HFF-Myc (cell line): Measurements from ENCODE around the gene IDS.
A peak's percentile ranks its signal among the peaks of the same experiment; 100 is the strongest.
"Not testable (repeated sequence)": the region's sequence is repeated elsewhere in the genome, so short reads cannot be mapped to it uniquely, and the experiment has no call there.

Experiments used
- DNase-seq: peaks from one replicate; pipeline ENCODE4 v3.0.0-alpha.2; 2011; ENCODE audit warnings: low read depth; ENCODE audit errors: extremely low read depth
- H3K4me3 ChIP-seq: replicated peaks from 2 replicates; pipeline ENCODE4 v1.5.1; 2011; ENCODE audit warnings: low read depth, mild to moderate bottlenecking, control low read depth, low read length
- CTCF ChIP-seq: IDR thresholded peaks from 2 replicates; pipeline ENCODE4 v1.5.1; 2012; ENCODE audit warnings: mild to moderate bottlenecking, low read depth, low read length, control low read depth; ENCODE audit errors: missing control alignments

The IDS gene

GRCh38 chrX:149540621-149541520 lies 35.8 kb upstream of the IDS start, which contains the start of gene EOLA1:
Gene EOLA1 (plus strand): TSS chrX:149541012. CDS start chrX:149545631, 4,619 bp downstream.
- peak; percentile 91 for DNase-seq
- H3K4me3 ChIP-seq = peak within 1 kb of the TSS; percentile 66
- TF ChIP-seq CTCF = no peak

GRCh38 chrX:149540131-149540620 lies 35.1 kb upstream of the IDS start:
- peak; percentile 31 for DNase-seq
- no peak for TF ChIP-seq CTCF
- H3K4me3 ChIP-seq = peak overlapping the region; percentile 66

- H3K4me3 ChIP-seq = peak overlapping the region; percentile 39
Observed at GRCh38 chrX:149539283-149540130, 34.4 kb upstream of the IDS start.

DNA sequence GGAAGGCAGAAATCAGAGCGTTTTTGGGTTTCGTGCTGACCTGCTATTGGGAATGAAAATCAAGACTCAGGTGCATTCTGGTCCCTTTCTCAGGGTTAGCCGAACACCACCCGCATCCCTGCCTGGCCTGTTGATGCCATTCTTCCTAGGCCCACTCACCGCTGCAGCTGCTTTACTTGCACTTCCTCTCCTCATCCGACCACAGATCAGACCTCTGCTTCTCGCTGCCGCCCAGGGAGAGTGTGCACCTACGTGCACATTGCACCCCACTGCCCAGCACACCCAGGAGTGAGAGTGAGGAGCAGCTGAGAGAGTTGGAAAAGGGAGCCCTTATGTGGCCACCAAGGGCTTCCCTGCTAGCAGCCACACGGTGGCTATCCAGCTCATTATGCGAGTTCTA lies 32.4 kb upstream of the IDS start:
- H3K4me3 ChIP-seq, DNase-seq: not testable (repeated sequence)

More at GRCh38 chrX:149539283-149540130, 34.4 kb upstream of the IDS start:
- peak; percentile 71 for DNase-seq
- no peak for TF ChIP-seq CTCF

- DNase-seq, H3K4me3 ChIP-seq: not testable (repeated sequence)
Observed at GRCh38 chrX:149534926-149535602, 30.0 kb upstream of the IDS start.

- DNase-seq, H3K4me3 ChIP-seq: not testable (repeated sequence)
Observed at GRCh38 chrX:149533999-149534398, 28.9 kb upstream of the IDS start.

DNA sequence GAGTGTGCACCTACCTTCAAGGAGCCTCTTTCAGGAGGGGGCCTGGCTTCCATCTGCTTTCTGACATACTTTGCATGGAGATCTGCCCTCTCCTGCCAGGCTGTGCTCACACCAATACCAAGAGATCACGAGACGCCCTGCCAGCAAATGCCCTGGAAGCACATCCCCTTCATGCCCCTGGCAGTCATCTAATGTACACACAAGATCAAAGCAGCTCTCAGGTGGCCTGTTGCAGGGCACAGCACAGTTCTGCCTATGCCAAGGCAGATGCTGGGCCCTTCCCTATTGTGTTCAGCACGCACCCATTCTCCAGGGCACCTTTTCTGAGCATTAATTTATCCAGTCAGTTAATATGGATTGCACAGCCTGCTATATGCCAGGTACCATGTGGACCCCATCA lies 27.8 kb upstream of the IDS start:
- not testable (repeated sequence) for DNase-seq, H3K4me3 ChIP-seq

GRCh38 chrX:149531599-149531998 lies 26.5 kb upstream of the IDS start:
- H3K4me3 ChIP-seq = no peak overlapping the region
- no peak for DNase-seq
- no peak for TF ChIP-seq CTCF
